Thoracic aorta (tissue), 2 donors: ENCODE results near the gene IL32. TPM values are rescaled to one million over a fixed set of nuclear protein-coding genes. Genes with fewer than 3 reads are reported as not detected.
"Not testable (repeated sequence)": the region's sequence is repeated elsewhere in the genome, so short reads cannot be mapped to it uniquely, and the experiment has no call there.

Experiments
- ATAC-seq: fragments of 150-250 bp; one replicate; pipeline ENCODE4 v1.8.0; 2017; ENCODE audit warnings: low read depth; ENCODE audit not compliant: insufficient number of reproducible peaks, low FRiP score
- DNase-seq: peaks from one replicate; pipeline ENCODE4 v3.0.0-alpha.2; 2020; ENCODE audit warnings: low spot score
- H3K27ac ChIP-seq, 2 donors: fragments of 200-600 bp; sonication (generic); 1 replicate in 1 of 2; 2 replicates in 1 of 2; pipeline ENCODE4 v1.5.1; 2016; ENCODE audit warnings: mild to moderate bottlenecking in 2 of 2, moderate library complexity in 2 of 2
- H3K27me3 ChIP-seq: fragments of 200-600 bp; sonication (generic); replicated peaks from 2 replicates; pipeline ENCODE4 v1.6.0; 2016; ENCODE audit warnings: mild to moderate bottlenecking; ENCODE audit not compliant: insufficient read depth
- H3K36me3 ChIP-seq: fragments of 200-600 bp; sonication (generic); one replicate; pipeline ENCODE4 v1.5.1; 2016
- H3K4me1 ChIP-seq, 2 donors: fragments of 200-600 bp; sonication (generic); 1 replicate in 1 of 2; 2 replicates in 1 of 2; pipeline versions ENCODE4 v1.5.1 to v1.6.0; 2016; ENCODE audit warnings: low read depth in 2 of 2, mild to moderate bottlenecking in 1 of 2; ENCODE audit not compliant: control insufficient read depth in 1 of 2
- H3K4me3 ChIP-seq: fragments of 200-600 bp; sonication (generic); 2 replicates; pipeline ENCODE4 v1.5.1; 2016; ENCODE audit warnings: mild to moderate bottlenecking
- H3K9me3 ChIP-seq: fragments of 200-600 bp; sonication (generic); 2 replicates; pipeline ENCODE4 v1.5.1; 2016
- total RNA-seq, 2 donors: library from RNA; depleted of rRNA; stranded (reverse); fragments of >200 nt; gene quantifications; one replicate each; pipeline versions ENCODE4 v1.1.0 to v1.2.3, GENCODE V29; 2016
- TF ChIP-seq, protein P1 (sequence below): fragments of 200-600 bp; sonication (generic); IDR thresholded peaks from one replicate; pipeline ENCODE4 v1.5.1; 2019; ENCODE audit warnings: antibody characterized with exemption

Gene IL32
- total RNA-seq, 2 donors from 2014 or later = 42.4 to 55.4 TPM

DNA sequence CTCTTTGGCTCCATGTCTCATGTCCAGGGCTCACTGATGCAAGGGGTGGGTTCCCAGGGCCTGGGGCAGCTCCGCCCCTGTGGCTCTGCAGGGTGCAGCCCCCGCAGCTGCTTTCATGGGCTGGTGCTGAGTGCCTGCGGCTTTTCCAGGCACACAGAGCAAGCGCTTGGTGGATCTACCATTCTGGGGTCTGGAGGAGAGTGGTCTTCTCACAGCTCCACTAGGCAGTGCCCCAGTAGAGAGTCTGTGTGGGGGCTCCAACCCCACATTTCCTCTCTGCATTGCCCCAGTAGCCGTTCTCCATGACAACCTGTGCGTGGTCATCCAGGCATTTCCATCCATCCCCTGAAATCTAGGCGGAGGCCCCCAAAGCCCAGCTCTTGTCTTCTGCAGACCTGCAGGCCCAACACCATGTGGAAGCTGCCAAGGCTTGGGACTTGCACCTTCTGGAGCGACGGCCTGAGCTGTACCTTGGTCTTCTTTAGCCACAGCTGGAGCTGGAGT lies 5.2 kb downstream of the IL32 start:
- Histone ChIP-seq H3K27me3 (no peaks in the 10 kb centered on the region), H3K27ac (no peak overlapping the region), H3K4me1 (peaks cover 3 to 11% of the 10 kb centered on the region in 2 donors), H3K9me3 (no peaks in the 10 kb centered on the region), H3K4me3 (no peak overlapping the region), H3K36me3 (no peaks in the 10 kb centered on the region)
- ATAC-seq = no peak
- DNase-seq = no peak
- TF ChIP-seq, protein P1, sequence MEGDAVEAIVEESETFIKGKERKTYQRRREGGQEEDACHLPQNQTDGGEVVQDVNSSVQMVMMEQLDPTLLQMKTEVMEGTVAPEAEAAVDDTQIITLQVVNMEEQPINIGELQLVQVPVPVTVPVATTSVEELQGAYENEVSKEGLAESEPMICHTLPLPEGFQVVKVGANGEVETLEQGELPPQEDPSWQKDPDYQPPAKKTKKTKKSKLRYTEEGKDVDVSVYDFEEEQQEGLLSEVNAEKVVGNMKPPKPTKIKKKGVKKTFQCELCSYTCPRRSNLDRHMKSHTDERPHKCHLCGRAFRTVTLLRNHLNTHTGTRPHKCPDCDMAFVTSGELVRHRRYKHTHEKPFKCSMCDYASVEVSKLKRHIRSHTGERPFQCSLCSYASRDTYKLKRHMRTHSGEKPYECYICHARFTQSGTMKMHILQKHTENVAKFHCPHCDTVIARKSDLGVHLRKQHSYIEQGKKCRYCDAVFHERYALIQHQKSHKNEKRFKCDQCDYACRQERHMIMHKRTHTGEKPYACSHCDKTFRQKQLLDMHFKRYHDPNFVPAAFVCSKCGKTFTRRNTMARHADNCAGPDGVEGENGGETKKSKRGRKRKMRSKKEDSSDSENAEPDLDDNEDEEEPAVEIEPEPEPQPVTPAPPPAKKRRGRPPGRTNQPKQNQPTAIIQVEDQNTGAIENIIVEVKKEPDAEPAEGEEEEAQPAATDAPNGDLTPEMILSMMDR = no peak

DNA sequence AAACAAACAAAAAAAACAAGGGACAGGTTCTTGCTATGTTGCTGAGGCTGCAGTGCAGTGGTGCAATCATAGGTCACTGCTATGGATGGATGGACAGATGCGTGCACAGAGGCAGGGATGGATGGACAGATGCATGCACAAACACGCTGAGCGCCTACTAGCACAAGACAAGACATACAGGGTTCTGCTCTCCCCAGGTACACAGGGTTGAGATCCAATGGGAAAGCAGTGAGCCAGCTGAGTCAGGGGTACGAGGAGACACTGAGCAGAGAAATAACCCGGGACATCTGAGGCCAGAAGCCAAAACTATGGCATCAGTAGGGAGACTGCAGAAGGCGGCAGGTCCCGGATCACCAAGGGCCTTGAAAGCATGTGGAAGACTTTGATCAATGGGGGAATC lies 6.2 kb downstream of the IL32 start:
- TF ChIP-seq, protein P1 = no peak
- no peak for ATAC-seq
- no peak overlapping the region for H3K4me3 ChIP-seq
- no peaks in the 10 kb centered on the region for H3K27me3 ChIP-seq
- no peaks in the 10 kb centered on the region for H3K36me3 ChIP-seq
- H3K9me3 ChIP-seq = no peaks in the 10 kb centered on the region
- no peak for DNase-seq
- H3K27ac ChIP-seq = no peak overlapping the region
- peaks cover 0 to 1% of the 10 kb centered on the region in 2 donors for H3K4me1 ChIP-seq

DNA sequence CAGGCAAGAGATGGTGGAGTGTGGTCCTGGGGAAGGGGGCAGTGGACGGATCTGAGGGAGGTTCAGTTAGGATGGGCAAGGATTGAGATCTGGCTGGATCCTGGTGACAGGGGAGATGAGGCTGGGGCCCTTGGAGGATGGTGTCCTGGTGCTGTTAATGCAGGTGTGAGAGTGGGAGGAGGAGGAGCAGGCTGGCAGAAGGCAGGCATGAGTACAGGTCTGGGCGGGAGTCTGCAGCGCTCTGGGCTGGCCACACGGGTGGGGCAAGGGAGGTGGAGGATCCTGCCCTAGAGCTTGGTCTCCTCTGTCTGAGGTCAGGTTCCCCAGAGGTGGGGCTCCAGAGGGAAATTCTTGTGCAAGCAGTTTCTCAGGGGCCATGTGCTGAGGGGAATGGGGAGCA lies 6.7 kb downstream of the IL32 start:
- H3K4me1 ChIP-seq, H3K4me3 ChIP-seq, H3K27ac ChIP-seq, DNase-seq, H3K36me3 ChIP-seq, ATAC-seq, H3K9me3 ChIP-seq, H3K27me3 ChIP-seq: not testable (repeated sequence)

DNA sequence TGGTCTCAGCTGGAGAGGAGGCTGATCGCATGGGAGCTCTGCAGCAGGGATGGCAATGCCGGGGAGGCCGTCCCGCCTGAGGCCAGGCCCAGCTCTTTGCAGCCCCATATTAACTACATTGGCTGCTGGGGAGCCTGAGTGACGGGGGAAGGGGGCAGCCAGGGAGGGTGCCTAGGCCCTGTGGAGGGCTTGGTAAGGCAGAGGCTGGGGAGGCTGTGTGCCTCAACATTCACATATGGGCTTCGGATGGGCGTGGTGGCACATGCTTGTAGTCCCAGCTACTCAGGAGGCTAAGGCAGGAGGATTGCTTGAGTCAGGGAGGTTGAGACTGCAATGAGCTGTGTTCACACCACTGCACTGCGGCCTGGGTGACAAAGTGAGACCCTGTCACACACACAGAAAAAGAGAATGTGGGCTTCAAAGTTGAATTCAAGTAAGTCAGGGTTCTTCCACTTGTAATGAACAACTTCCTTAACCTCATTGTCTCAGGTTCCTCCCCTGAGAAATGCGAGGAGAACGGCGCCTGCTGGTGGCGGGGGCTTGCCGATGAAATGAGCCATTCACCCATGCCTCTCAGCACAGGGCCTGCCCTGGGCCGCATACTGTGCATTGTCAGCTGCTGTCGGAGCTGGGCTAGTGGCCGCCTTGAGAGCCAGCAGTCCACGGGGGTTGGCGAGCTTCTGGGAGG lies 7.3 kb downstream of the IL32 start:
- H3K9me3 ChIP-seq, DNase-seq, H3K4me1 ChIP-seq, H3K27ac ChIP-seq, ATAC-seq, H3K36me3 ChIP-seq, H3K4me3 ChIP-seq, H3K27me3 ChIP-seq: not testable (repeated sequence)

DNA sequence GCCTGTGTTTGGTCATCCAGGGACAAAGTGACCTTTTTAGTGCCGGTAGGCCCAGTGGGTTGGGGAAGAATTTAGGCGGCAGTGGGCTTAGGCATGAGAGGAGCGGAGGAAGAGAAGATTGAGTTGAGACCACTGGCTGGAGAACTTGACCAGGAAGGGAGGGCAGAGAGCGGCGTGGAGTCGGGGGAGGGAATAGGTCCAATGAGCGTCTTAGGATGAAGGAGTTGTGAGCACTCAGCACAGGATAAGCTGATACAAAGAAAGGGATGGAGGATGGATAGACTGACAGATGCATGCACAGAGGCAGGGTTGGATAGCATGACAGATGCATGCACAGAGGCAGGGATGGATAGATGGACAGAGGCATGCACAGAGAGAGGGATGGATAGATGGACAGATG lies 8.0 kb downstream of the IL32 start:
- ATAC-seq (no peak), DNase-seq (no peak)
- H3K27me3 ChIP-seq = no peaks in the 10 kb centered on the region
- H3K4me1 ChIP-seq = no peaks in the 10 kb centered on the region
- H3K4me3 ChIP-seq = no peak overlapping the region
- H3K36me3 ChIP-seq = no peaks in the 10 kb centered on the region
- H3K27ac ChIP-seq = no peak overlapping the region
- H3K9me3 ChIP-seq = no peaks in the 10 kb centered on the region
- TF ChIP-seq, protein P1 = no peak

DNA sequence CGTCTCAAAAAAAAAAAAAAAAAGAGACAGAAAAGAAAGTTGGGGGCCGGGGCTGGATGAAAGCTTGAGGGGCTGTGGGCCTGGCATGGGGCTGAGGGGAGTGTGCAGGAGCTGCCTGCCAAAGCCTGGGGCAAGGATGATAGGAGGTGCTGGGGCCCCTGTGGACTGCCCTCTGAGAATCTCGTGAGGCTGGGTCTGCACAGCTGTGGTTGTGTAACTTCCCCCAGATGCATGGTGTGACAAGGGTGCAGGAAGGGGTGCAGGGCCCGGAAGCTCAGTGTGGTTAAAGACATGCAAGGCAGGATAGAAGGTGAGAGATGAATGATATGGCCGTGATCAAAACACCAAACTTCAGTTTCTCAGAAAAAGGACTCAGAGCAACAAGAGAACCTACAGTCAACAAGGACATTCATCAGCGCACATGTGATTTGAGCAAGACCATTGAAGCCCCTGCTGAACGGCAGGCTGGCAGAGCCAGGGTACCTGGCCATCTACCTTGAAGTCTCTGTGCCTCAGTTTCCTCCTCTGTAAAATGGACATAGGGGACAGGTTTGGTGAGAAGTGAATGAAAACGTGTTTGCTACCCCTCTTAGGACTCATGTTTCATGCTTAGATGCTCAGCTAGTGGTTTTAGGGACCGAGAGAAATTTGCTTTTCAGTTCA lies 9.6 kb downstream of the IL32 start:
- no peaks in the 10 kb centered on the region for H3K4me1 ChIP-seq
- no peaks in the 10 kb centered on the region for H3K27me3 ChIP-seq
- no peak overlapping the region for H3K27ac ChIP-seq
- ATAC-seq = no peak
- no peak overlapping the region for H3K4me3 ChIP-seq
- no peaks in the 10 kb centered on the region for H3K9me3 ChIP-seq
- no peaks in the 10 kb centered on the region for H3K36me3 ChIP-seq
- TF ChIP-seq, protein P1 = no peak
- no peak for DNase-seq
